IPS-18c (cell line): ENCODE results near the gene BTBD9.

Experiments used
- H3K4me3 ChIP-seq: 2 replicates; pipeline ENCODE4 v1.7.0; 2013; ENCODE audit warnings: low read depth, mild to moderate bottlenecking, low read length, moderate library complexity; ENCODE audit not compliant: insufficient read depth
- H3K9me3 ChIP-seq: one replicate; pipeline ENCODE4 v1.6.1; 2013; ENCODE audit warnings: mild to moderate bottlenecking, low read length, moderate library complexity; ENCODE audit not compliant: control insufficient read depth, insufficient read depth

The BTBD9 gene

GRCh38 chr6:38162493-38163185 lies 477.1 kb downstream of the BTBD9 start:
- H3K4me3 ChIP-seq, result no peak overlapping the region
- H3K9me3 ChIP-seq, result no peaks in the 10 kb centered on the region

- H3K4me3 ChIP-seq, result no peak overlapping the region
- H3K9me3 ChIP-seq, result no peaks in the 10 kb centered on the region
These were observed 477.8 kb downstream of the BTBD9 start for GRCh38 chr6:38161754-38162492.

GRCh38 chr6:38161331-38161730 lies 478.4 kb downstream of the BTBD9 start:
- Histone ChIP-seq H3K4me3 (no peak overlapping the region), H3K9me3 (no peaks in the 10 kb centered on the region)

- no peaks in the 10 kb centered on the region for H3K9me3 ChIP-seq
- no peak overlapping the region for H3K4me3 ChIP-seq
These were observed 478.9 kb downstream of the BTBD9 start for GRCh38 chr6:38160831-38161230.

GRCh38 chr6:38159596-38159995 lies 480.1 kb downstream of the BTBD9 start:
- H3K4me3 ChIP-seq, result no peak overlapping the region
- H3K9me3 ChIP-seq, result no peaks in the 10 kb centered on the region

- H3K4me3 ChIP-seq, result no peak overlapping the region
- H3K9me3 ChIP-seq, result no peaks in the 10 kb centered on the region
These were observed 480.9 kb downstream of the BTBD9 start for GRCh38 chr6:38158762-38159350.

GRCh38 chr6:38157905-38158304 lies 481.8 kb downstream of the BTBD9 start:
- H3K4me3 ChIP-seq, result no peak overlapping the region
- no peaks in the 10 kb centered on the region for H3K9me3 ChIP-seq

- no peak overlapping the region for H3K4me3 ChIP-seq
- H3K9me3 ChIP-seq, result no peaks in the 10 kb centered on the region
These were observed 482.7 kb downstream of the BTBD9 start for GRCh38 chr6:38156818-38157565.

GRCh38 chr6:38155621-38156204 lies 484.0 kb downstream of the BTBD9 start:
- no peaks in the 10 kb centered on the region for H3K9me3 ChIP-seq
- H3K4me3 ChIP-seq, result no peak overlapping the region

- Histone ChIP-seq H3K9me3 (no peaks in the 10 kb centered on the region), H3K4me3 (no peak overlapping the region)
These were observed 484.6 kb downstream of the BTBD9 start for GRCh38 chr6:38155144-38155543.

- H3K9me3 ChIP-seq, result no peaks in the 10 kb centered on the region
- no peak overlapping the region for H3K4me3 ChIP-seq
These were observed 485.0 kb downstream of the BTBD9 start for GRCh38 chr6:38154731-38155130.

- H3K4me3 ChIP-seq, result no peak overlapping the region
- no peaks in the 10 kb centered on the region for H3K9me3 ChIP-seq
These were observed 485.9 kb downstream of the BTBD9 start for GRCh38 chr6:38153798-38154345.

- H3K4me3 ChIP-seq, result no peak overlapping the region
These were observed 486.5 kb downstream of the BTBD9 start for GRCh38 chr6:38153076-38153797.

GRCh38 chr6:38152620-38153019 lies 487.1 kb downstream of the BTBD9 start:
- Histone ChIP-seq H3K9me3 (no peaks in the 10 kb centered on the region), H3K4me3 (no peak overlapping the region)

More at GRCh38 chr6:38153076-38153797, 486.5 kb downstream of the BTBD9 start:
- H3K9me3 ChIP-seq, result no peaks in the 10 kb centered on the region

- Histone ChIP-seq H3K9me3 (no peaks in the 10 kb centered on the region), H3K4me3 (no peak overlapping the region)
These were observed 487.9 kb downstream of the BTBD9 start for GRCh38 chr6:38151580-38152500.
